Lower leg skin (tissue), 3 donors: ENCODE measurements around the gene IGFBP6.

Experiments
- POLR2A ChIP-seq, 2 donors: fragments of 450-650 bp; IDR thresholded peaks; one replicate each; pipeline ENCODE4 v1.6.1; 2016 to 2017; ENCODE audit warnings: antibody characterized with exemption in 2 of 2, mild to moderate bottlenecking in 1 of 2, moderate library complexity in 1 of 2
- TF ChIP-seq, protein P1 (sequence below), 3 donors: fragments of 450-650 bp; IDR thresholded peaks; one replicate each; pipeline ENCODE4 v1.5.1; 2016; ENCODE audit warnings: antibody characterized with exemption in 3 of 3, mild to moderate bottlenecking in 3 of 3, moderate library complexity in 2 of 3

DNA sequence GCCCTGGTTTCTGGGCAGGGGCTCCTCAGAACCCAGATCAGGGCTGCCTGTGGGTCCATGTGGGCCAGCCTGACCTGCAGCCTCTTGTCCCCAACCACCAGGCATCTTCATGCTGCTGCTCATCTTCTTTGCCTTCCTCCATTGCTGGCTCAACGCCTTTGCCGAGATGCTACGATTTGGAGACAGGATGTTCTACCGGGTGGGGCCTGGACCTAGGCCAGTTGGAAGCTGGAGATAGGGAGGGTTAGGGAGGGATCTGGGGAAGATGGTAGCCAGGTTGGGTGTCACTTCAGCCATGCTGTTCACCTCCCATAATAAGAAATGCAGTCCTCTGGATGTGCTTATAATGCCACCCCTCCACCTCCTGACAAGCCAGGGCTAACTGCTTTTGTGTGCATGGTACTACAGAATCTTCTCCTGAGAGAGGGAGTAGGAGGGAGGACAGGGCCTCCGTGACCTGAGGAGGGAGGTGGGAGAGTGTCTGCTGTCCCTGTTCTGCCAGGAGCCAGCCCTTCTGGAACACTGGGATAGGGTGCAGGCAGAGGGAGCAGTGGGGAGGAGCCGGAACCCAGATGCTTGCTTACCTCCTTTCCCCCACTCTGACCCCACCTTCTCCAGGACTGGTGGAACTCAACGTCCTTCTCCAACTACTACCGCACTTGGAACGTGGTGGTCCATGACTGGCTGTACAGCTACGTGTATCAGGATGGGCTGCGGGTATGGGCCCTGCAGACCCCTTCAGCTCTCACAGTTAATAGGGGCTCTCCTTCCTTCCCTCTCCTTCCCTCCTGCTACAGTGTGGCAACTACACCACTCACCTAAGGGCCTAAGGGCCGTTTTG is 23.4 kb downstream of the IGFBP6 start:
- TF ChIP-seq, protein P1, sequence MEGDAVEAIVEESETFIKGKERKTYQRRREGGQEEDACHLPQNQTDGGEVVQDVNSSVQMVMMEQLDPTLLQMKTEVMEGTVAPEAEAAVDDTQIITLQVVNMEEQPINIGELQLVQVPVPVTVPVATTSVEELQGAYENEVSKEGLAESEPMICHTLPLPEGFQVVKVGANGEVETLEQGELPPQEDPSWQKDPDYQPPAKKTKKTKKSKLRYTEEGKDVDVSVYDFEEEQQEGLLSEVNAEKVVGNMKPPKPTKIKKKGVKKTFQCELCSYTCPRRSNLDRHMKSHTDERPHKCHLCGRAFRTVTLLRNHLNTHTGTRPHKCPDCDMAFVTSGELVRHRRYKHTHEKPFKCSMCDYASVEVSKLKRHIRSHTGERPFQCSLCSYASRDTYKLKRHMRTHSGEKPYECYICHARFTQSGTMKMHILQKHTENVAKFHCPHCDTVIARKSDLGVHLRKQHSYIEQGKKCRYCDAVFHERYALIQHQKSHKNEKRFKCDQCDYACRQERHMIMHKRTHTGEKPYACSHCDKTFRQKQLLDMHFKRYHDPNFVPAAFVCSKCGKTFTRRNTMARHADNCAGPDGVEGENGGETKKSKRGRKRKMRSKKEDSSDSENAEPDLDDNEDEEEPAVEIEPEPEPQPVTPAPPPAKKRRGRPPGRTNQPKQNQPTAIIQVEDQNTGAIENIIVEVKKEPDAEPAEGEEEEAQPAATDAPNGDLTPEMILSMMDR (IDR thresholded peaks at IDR 0.05), result no peak
- no peak for TF ChIP-seq POLR2A (IDR thresholded peaks at IDR 0.05)
